ENCODE measurements around the gene ADGRD2. TPM values are rescaled to one million over a fixed set of nuclear protein-coding genes. Genes with fewer than 3 reads are reported as not detected.

The ADGRD2 gene
- total RNA-seq, 4 donors from 2014 or later = not detected

DNA sequence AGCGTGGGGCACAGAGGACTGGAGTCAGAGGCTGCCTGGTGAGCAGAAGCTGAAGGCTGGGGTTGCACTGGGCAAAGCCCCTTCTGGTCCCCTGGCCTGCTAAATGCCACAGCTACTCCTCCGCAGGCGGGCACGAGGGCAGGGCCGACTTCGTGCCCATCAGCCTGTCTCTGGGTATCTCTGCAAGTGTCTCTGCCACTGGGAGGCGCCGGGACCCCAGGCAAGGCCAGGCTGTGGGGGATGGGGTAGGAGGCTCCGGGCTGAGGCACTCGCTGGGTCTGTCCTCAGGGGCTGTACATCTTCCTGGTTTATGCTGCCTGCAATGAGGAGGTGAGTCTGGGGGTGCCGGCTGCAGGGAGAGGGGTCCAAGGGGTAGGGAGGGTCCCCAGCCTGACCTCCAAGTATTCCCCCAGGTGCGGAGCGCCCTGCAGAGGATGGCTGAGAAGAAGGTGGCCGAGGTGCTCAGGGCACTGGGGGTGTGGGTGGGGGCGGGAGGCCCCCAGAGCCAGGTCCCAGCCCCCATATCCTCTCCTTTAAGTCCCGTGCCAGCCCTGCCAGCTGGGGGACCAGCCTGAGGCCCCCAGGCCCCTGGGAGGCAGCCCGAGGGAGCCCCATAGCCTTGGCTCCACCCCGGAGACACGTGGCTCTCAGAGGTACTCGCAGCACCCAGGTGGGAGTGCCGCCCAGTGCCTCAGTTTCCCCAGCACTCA lies 25.1 kb downstream of the ADGRD2 start:
- DNase-seq = no peak
- Histone ChIP-seq H3K27me3 (peaks cover 0 to 24% of the 10 kb centered on the region in 2 donors), H3K4me3 (no peak overlapping the region), H3K36me3 (no peaks in the 10 kb centered on the region), H3K9me3 (no peaks in the 10 kb centered on the region), H3K4me1 (peaks cover 0 to 11% (median 2%) of the 10 kb centered on the region in 4 donors), H3K27ac (no peak overlapping the region)
- TF ChIP-seq, protein P1, sequence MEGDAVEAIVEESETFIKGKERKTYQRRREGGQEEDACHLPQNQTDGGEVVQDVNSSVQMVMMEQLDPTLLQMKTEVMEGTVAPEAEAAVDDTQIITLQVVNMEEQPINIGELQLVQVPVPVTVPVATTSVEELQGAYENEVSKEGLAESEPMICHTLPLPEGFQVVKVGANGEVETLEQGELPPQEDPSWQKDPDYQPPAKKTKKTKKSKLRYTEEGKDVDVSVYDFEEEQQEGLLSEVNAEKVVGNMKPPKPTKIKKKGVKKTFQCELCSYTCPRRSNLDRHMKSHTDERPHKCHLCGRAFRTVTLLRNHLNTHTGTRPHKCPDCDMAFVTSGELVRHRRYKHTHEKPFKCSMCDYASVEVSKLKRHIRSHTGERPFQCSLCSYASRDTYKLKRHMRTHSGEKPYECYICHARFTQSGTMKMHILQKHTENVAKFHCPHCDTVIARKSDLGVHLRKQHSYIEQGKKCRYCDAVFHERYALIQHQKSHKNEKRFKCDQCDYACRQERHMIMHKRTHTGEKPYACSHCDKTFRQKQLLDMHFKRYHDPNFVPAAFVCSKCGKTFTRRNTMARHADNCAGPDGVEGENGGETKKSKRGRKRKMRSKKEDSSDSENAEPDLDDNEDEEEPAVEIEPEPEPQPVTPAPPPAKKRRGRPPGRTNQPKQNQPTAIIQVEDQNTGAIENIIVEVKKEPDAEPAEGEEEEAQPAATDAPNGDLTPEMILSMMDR (IDR thresholded peaks at IDR 0.05) = no peak
- no peak for TF ChIP-seq POLR2A (IDR thresholded peaks at IDR 0.05)

DNA sequence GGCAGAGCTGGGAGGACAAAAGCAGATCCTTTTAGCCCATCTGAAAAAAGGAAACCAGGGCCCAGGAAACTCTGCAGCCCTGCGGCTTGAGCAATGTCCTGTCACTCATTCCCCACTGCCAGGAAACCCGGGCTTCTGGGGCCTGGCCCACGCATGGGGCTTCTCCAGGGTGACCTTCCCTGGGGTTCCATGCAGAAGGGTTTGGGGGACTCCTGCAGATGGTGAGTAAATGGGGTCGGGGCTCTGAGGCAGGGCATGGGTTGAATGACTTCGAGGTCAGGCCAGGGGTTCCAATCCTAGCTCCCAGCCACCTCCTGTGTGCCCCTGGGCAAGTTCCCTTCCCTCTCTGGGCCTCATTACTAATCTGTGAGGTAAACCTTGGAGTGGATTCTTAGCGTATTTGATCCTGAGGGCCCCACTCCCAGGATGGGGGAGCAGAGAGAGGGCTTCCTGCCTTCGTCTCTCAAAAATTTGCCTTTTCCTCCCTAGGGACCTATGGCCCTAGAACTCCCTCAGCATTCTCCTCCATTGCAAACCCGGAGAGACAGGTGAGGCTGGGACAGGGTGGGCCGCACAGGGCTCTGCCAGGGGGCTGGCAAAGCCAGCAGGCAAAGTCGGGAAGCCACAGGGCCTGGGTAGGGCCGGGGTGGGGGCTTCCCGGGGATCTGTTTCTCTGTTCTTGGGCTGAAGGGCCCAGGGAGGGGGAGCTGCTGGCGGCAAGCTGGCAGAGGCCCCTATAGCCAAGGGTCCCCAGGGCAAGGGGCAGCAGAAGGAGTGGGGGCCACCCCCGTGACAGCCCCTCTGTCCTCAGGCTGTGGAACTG lies 25.8 kb downstream of the ADGRD2 start:
- TF ChIP-seq POLR2A (IDR thresholded peaks at IDR 0.05) = no peak
- TF ChIP-seq, protein P1 (IDR thresholded peaks at IDR 0.05) = no peak
- H3K9me3 ChIP-seq = no peaks in the 10 kb centered on the region
- H3K27ac ChIP-seq = no peak overlapping the region
- no peaks in the 10 kb centered on the region for H3K36me3 ChIP-seq
- no peak overlapping the region for H3K4me3 ChIP-seq
- no peak for DNase-seq
- peaks cover 0 to 26% of the 10 kb centered on the region in 2 donors for H3K27me3 ChIP-seq
- H3K4me1 ChIP-seq = peaks cover 0 to 11% (median 2%) of the 10 kb centered on the region in 4 donors

DNA sequence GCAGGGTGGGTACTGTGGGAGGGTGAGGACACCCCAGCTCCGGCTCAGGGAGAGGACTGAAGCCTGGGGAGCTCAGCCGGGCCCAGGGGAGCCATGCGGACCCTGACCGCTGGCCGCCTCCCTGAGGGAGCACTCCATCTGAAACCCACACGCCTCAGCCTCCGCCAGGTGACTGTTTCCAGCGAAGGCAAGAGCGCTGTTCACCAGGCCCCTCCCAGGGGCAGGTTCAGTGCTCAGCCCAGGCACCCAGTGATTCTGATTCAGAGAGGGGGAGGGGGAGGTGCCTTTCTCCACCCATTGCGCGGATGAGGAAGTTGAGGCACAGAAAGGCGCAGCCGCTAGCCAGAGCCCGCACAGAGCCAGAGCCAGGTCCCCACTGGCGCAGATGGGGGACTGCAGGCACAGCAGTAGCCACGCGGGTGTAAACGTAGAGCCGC lies 27.0 kb downstream of the ADGRD2 start:
- no peak for DNase-seq

DNA sequence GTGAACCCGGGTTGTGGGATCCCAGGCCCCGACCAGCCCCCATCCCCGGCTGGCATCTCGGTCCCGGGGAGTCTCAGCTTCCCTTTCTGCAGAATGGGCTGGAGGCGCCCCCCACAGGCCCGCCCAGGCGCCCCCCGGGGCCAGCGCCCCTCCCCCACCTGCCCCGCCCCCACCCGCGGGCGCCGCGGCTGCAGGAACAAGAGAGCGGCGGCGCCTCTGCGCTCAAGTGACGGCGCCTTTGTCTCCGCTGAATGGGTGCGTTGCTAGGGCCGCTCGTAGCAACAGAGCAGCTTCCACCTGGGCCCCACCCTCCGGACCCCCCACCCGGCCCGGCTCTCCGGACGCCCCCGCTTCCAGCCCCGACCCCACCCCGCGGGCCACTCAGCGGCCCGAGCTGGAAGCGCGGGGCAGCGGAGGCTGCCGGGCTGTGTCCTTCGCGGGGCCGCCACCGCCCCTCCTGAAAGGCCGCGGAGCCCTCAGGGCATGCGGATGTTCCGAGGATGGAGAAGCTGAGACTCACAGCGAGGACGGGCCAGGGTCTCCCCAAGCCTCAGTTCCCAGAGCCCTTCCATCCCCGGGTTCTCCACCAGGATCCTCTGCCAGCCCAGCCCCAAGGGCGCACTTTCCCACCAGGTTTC lies 27.5 kb downstream of the ADGRD2 start:
- TF ChIP-seq POLR2A (IDR thresholded peaks at IDR 0.05) = no peak
- TF ChIP-seq, protein P1 (IDR thresholded peaks at IDR 0.05) = no peak
- no peaks in the 10 kb centered on the region for H3K36me3 ChIP-seq
- no peak for DNase-seq
- H3K27me3 ChIP-seq = peaks cover 0 to 26% of the 10 kb centered on the region in 2 donors
- H3K4me1 ChIP-seq = peaks cover 0 to 11% (median 2%) of the 10 kb centered on the region in 4 donors
- H3K4me3 ChIP-seq = peak overlapping the region in 2 of 4 donors; percentile 8 to 24
- H3K27ac ChIP-seq = no peak overlapping the region
- H3K9me3 ChIP-seq = no peaks in the 10 kb centered on the region

More for the DNA sequence above, 27.0 kb downstream of the ADGRD2 start:
- TF ChIP-seq, protein P1 (IDR thresholded peaks at IDR 0.05) = no peak
- no peak for TF ChIP-seq POLR2A (IDR thresholded peaks at IDR 0.05)
- H3K27ac ChIP-seq = no peak overlapping the region
- peak overlapping the region in 2 of 4 donors; percentile 8 to 24 for H3K4me3 ChIP-seq
- peaks cover 0 to 26% of the 10 kb centered on the region in 2 donors for H3K27me3 ChIP-seq
- peaks cover 0 to 11% (median 2%) of the 10 kb centered on the region in 4 donors for H3K4me1 ChIP-seq
- H3K36me3 ChIP-seq = no peaks in the 10 kb centered on the region
- H3K9me3 ChIP-seq = no peaks in the 10 kb centered on the region

DNA sequence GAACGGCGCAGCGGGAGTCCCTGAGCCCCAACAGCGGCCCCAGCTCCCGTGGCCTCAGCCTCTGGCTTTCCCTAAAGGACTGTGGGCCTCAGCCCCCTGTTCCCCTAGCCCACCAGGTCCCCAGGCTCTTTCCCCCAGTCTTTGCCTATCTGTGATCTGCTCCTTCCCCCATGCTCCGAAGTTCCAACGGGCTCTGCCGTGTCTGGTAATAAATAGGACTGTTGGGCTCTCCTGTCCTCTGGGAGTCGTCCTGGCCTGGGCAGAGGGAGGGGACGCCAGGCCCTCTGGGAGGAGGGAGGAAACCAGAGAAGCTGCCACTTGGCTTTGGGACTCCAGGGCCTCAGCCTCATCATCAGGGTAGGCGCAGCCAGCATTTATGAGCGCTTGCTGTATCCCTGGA lies 28.1 kb downstream of the ADGRD2 start:
- peaks cover 0 to 26% of the 10 kb centered on the region in 2 donors for H3K27me3 ChIP-seq
- no peaks in the 10 kb centered on the region for H3K9me3 ChIP-seq
- DNase-seq = no peak
- no peak overlapping the region for H3K4me3 ChIP-seq
- peaks cover 0 to 11% (median 2%) of the 10 kb centered on the region in 4 donors for H3K4me1 ChIP-seq
- no peaks in the 10 kb centered on the region for H3K36me3 ChIP-seq
- no peak overlapping the region for H3K27ac ChIP-seq
- TF ChIP-seq, protein P1 (IDR thresholded peaks at IDR 0.05) = no peak
- TF ChIP-seq POLR2A (IDR thresholded peaks at IDR 0.05) = no peak

Data from Peyer's patch (tissue), 4 donors.